Measurements from ENCODE around the gene CSNK1D.

CSNK1D gene

GRCh38 chr17:82294064-82294773 lies 20.7 kb upstream of the CSNK1D start:
- no peak for DNase-seq

- DNase-seq = peak; percentile 99
These were observed 19.0 kb upstream of the CSNK1D start for GRCh38 chr17:82292251-82293154.

- no peak for DNase-seq
These were observed 18.2 kb upstream of the CSNK1D start for GRCh38 chr17:82291582-82292250.

- DNase-seq = peak; percentile 92
These were observed 14.6 kb upstream of the CSNK1D start for GRCh38 chr17:82287868-82288801.

- DNase-seq = no peak
These were observed 13.7 kb upstream of the CSNK1D start for GRCh38 chr17:82287013-82287867.

- no peak for DNase-seq
These were observed 11.6 kb upstream of the CSNK1D start for GRCh38 chr17:82285141-82285540.

- DNase-seq = no peak
These were observed 9.8 kb upstream of the CSNK1D start for GRCh38 chr17:82283208-82283749.

- no peak for DNase-seq
These were observed 9.0 kb upstream of the CSNK1D start for GRCh38 chr17:82282239-82283207.

GRCh38 chr17:82281502-82282238 lies 8.2 kb upstream of the CSNK1D start:
- no peak for DNase-seq

- no peak for DNase-seq
These were observed 7.6 kb upstream of the CSNK1D start for GRCh38 chr17:82281076-82281475.

GRCh38 chr17:82280537-82280936 lies 7.0 kb upstream of the CSNK1D start:
- no peak for DNase-seq

- no peak for DNase-seq
These were observed 5.4 kb upstream of the CSNK1D start for GRCh38 chr17:82278786-82279391.

GRCh38 chr17:82278308-82278707 lies 4.8 kb upstream of the CSNK1D start:
- no peak for DNase-seq

- DNase-seq = no peak
These were observed 4.4 kb upstream of the CSNK1D start for GRCh38 chr17:82277851-82278250.

GRCh38 chr17:82276938-82277337 lies 3.4 kb upstream of the CSNK1D start:
- DNase-seq = no peak

GRCh38 chr17:82275326-82275725 lies 1.8 kb upstream of the CSNK1D start:
- DNase-seq = no peak

- DNase-seq = no peak
These were observed 877 bp upstream of the CSNK1D start for GRCh38 chr17:82274134-82275020.
